DOHH2 (cell line): ENCODE results near the gene DMAP1.

Experiments used
- H3F3A ChIP-seq: fragments of 200-600 bp; sonication (generic), shearing (Covaris generic); 2 replicates; pipeline ENCODE4 v1.6.0; 2016; ENCODE audit warnings: antibody characterized with exemption, mild to moderate bottlenecking; ENCODE audit not compliant: control insufficient read depth, insufficient read depth
- H3K27ac ChIP-seq: fragments of 200-600 bp; sonication (generic); 2 replicates; pipeline ENCODE4 v1.5.1; 2014; ENCODE audit warnings: low read depth, mild to moderate bottlenecking, low read length, moderate library complexity
- H3K27me3 ChIP-seq: fragments of 200-600 bp; sonication (generic); 2 replicates; pipeline ENCODE4 v1.6.1; 2014; ENCODE audit warnings: mild to moderate bottlenecking, low read length, mixed read lengths; ENCODE audit not compliant: control insufficient read depth
- H3K36me3 ChIP-seq: fragments of 200-600 bp; sonication (generic); 2 replicates; pipeline ENCODE4 v1.6.1; 2014; ENCODE audit warnings: mild to moderate bottlenecking, low read length, moderate library complexity, mixed read lengths; ENCODE audit not compliant: control insufficient read depth
- H3K4me1 ChIP-seq: fragments of 200-600 bp; sonication (generic); 2 replicates; pipeline ENCODE4 v1.6.1; 2014; ENCODE audit warnings: mild to moderate bottlenecking, low read length, mixed read lengths; ENCODE audit not compliant: control insufficient read depth
- H3K4me2 ChIP-seq: fragments of 200-600 bp; sonication (generic); 2 replicates; pipeline ENCODE4 v1.6.0; 2014; ENCODE audit warnings: mild to moderate bottlenecking, low read length, moderate library complexity
- H3K4me3 ChIP-seq: fragments of 200-600 bp; sonication (generic); 2 replicates; pipeline ENCODE4 v1.5.1; 2014; ENCODE audit warnings: mild to moderate bottlenecking, low read length, mixed read lengths
- H3K79me2 ChIP-seq: fragments of 200-600 bp; sonication (generic); 2 replicates; pipeline ENCODE4 v1.6.1; 2014; ENCODE audit warnings: mild to moderate bottlenecking, low read length, mixed read lengths; ENCODE audit not compliant: control insufficient read depth
- H3K9me2 ChIP-seq: fragments of 200-600 bp; sonication (generic); replicated peaks from 2 replicates; pipeline ENCODE4 v1.6.1; 2014; ENCODE audit warnings: mild to moderate bottlenecking, low read length, mixed read lengths; ENCODE audit not compliant: control insufficient read depth
- H3K9me3 ChIP-seq: fragments of 200-600 bp; sonication (generic); 2 replicates; pipeline ENCODE4 v1.6.1; 2014; ENCODE audit warnings: antibody characterized with exemption, low read length, mixed read lengths; ENCODE audit not compliant: control insufficient read depth, insufficient read depth
- H4K20me1 ChIP-seq: fragments of 200-600 bp; sonication (generic); 2 replicates; pipeline ENCODE4 v1.6.0; 2014; ENCODE audit warnings: low read depth, mild to moderate bottlenecking, antibody characterized with exemption, low read length, moderate library complexity; ENCODE audit not compliant: control insufficient read depth, insufficient read depth
- CTCF ChIP-seq: fragments of 200-600 bp; sonication (generic); IDR thresholded peaks from one replicate; pipeline ENCODE4 v1.5.1; 2014; ENCODE audit warnings: antibody characterized with exemption, mild to moderate bottlenecking, low read depth, low read length; ENCODE audit not compliant: poor library complexity, severe bottlenecking
- EZH2phosphoT487 ChIP-seq: fragments of 200-600 bp; sonication (generic); IDR thresholded peaks from 2 replicates; pipeline ENCODE4 v1.6.1; 2017; ENCODE audit warnings: borderline replicate concordance, mild to moderate bottlenecking, antibody characterized with exemption, low read length, moderate library complexity, mixed read lengths

Gene DMAP1

GRCh38 chr1:44264451-44264771, 51.1 kb downstream of the DMAP1 start:
- Histone ChIP-seq H3K79me2 (no peaks in the 10 kb centered on the region), H3K27me3 (no peaks in the 10 kb centered on the region), H3K27ac (no peak overlapping the region), H3K4me2 (no peak overlapping the region), H3F3A (no peaks in the 10 kb centered on the region), H3K9me2 (no peaks in the 10 kb centered on the region), H3K36me3 (no peaks in the 10 kb centered on the region), H3K4me3 (no peak overlapping the region), H3K9me3 (no peaks in the 10 kb centered on the region), H4K20me1 (peaks cover 2% of the 10 kb centered on the region; the same call in 1 of the 2 replicates), H3K4me1 (no peaks in the 10 kb centered on the region)
- no peak for TF ChIP-seq EZH2phosphoT487
- no peak for TF ChIP-seq CTCF

GRCh38 chr1:44265656-44266358, 52.5 kb downstream of the DMAP1 start:
- H3K4me1 ChIP-seq, result no peaks in the 10 kb centered on the region
- H3K27me3 ChIP-seq, result no peaks in the 10 kb centered on the region
- no peaks in the 10 kb centered on the region for H3K9me3 ChIP-seq
- no peak overlapping the region for H3K4me2 ChIP-seq
- H3K36me3 ChIP-seq, result no peaks in the 10 kb centered on the region
- no peak overlapping the region for H3K27ac ChIP-seq
- no peaks in the 10 kb centered on the region for H4K20me1 ChIP-seq
- TF ChIP-seq EZH2phosphoT487 (no peak), CTCF (no peak)
- H3F3A ChIP-seq, result no peaks in the 10 kb centered on the region
- no peaks in the 10 kb centered on the region for H3K79me2 ChIP-seq
- H3K4me3 ChIP-seq, result no peak overlapping the region
- no peaks in the 10 kb centered on the region for H3K9me2 ChIP-seq

GRCh38 chr1:44266400-44267344, 53.4 kb downstream of the DMAP1 start:
- Histone ChIP-seq H3K79me2 (no peaks in the 10 kb centered on the region), H3K27me3 (no peaks in the 10 kb centered on the region), H3K9me3 (no peaks in the 10 kb centered on the region), H3K27ac (no peak overlapping the region), H4K20me1 (no peaks in the 10 kb centered on the region), H3F3A (no peaks in the 10 kb centered on the region), H3K36me3 (no peaks in the 10 kb centered on the region), H3K4me1 (no peaks in the 10 kb centered on the region), H3K4me2 (no peak overlapping the region), H3K9me2 (no peaks in the 10 kb centered on the region), H3K4me3 (no peak overlapping the region)
- TF ChIP-seq CTCF, result no peak
- TF ChIP-seq EZH2phosphoT487, result no peak
